Mesendoderm (in vitro differentiated cells): ENCODE results near the gene USP48.

Experiments
- DNase-seq: peaks from one replicate; pipeline ENCODE4 v3.0.0; 2013
- H2AK5ac ChIP-seq: 2 replicates; pipeline ENCODE4 v1.6.1; 2013; ENCODE audit warnings: low read length, inconsistent platforms
- H2BK120ac ChIP-seq: 2 replicates; pipeline ENCODE4 v1.6.1; 2013; ENCODE audit warnings: low read depth, mild to moderate bottlenecking, low read length, moderate library complexity, mixed read lengths
- H2BK15ac ChIP-seq: replicated peaks from 2 replicates; pipeline ENCODE4 v1.6.1; 2013; ENCODE audit warnings: low read depth, mild to moderate bottlenecking, moderate library complexity
- H2BK5ac ChIP-seq: 2 replicates; pipeline ENCODE4 v1.6.1; 2013; ENCODE audit warnings: low read length, inconsistent platforms
- H3K18ac ChIP-seq: 2 replicates; pipeline ENCODE4 v1.6.1; 2013; ENCODE audit warnings: mild to moderate bottlenecking, low read length, mixed read lengths
- H3K23ac ChIP-seq: one replicate; pipeline ENCODE4 v1.6.1; 2013; ENCODE audit warnings: low read length
- H3K27ac ChIP-seq: 2 replicates; pipeline ENCODE4 v1.5.1; 2013; ENCODE audit warnings: low read depth, mild to moderate bottlenecking, inconsistent platforms, low read length, moderate library complexity
- H3K27me3 ChIP-seq: 2 replicates; pipeline ENCODE4 v1.6.1; 2013; ENCODE audit warnings: low read length, control low read depth, mild to moderate bottlenecking, inconsistent platforms; ENCODE audit not compliant: insufficient read depth, poor library complexity
- H3K36me3 ChIP-seq: 2 replicates; pipeline ENCODE4 v1.6.1; 2013; ENCODE audit warnings: low read length, inconsistent platforms; ENCODE audit not compliant: control insufficient read depth, insufficient read depth
- H3K4ac ChIP-seq: one replicate; pipeline ENCODE4 v1.6.1; 2013; ENCODE audit warnings: low read depth, mild to moderate bottlenecking, low read length, moderate library complexity
- H3K4me1 ChIP-seq: 2 replicates; pipeline ENCODE4 v1.6.1; 2013; ENCODE audit warnings: low read depth, low read length, inconsistent platforms; ENCODE audit not compliant: control insufficient read depth
- H3K4me2 ChIP-seq: 2 replicates; pipeline ENCODE4 v1.6.1; 2013; ENCODE audit warnings: low read length
- H3K4me3 ChIP-seq: 2 replicates; pipeline ENCODE4 v1.5.1; 2013; ENCODE audit warnings: mild to moderate bottlenecking, low read length
- H3K56ac ChIP-seq: one replicate; pipeline ENCODE4 v1.6.1; 2013; ENCODE audit warnings: low read length
- H3K79me1 ChIP-seq: 2 replicates; pipeline ENCODE4 v1.6.1; 2013; ENCODE audit warnings: low read length, inconsistent platforms
- H3K79me2 ChIP-seq: 2 replicates; pipeline ENCODE4 v1.6.1; 2013; ENCODE audit warnings: mild to moderate bottlenecking, low read length; ENCODE audit not compliant: control insufficient read depth, insufficient read depth
- H3K9ac ChIP-seq: 2 replicates; pipeline ENCODE4 v1.6.1; 2013; ENCODE audit warnings: low read length, inconsistent platforms
- H4K5ac ChIP-seq: one replicate; pipeline ENCODE4 v1.6.1; 2013; ENCODE audit warnings: low read length
- H4K8ac ChIP-seq: one replicate; pipeline ENCODE4 v1.6.1; 2013; ENCODE audit warnings: low read depth, mild to moderate bottlenecking, control low read depth, low read length, moderate library complexity
- WGBS: extraction: QIAGEN DNeasy Blood & Tissue Kit; methylation state at CpG from one replicate; pipeline ENCODE4 v1.1.7; 2013; ENCODE audit warnings: low lambda C conversion rate, missing lambda C conversion rate; ENCODE audit not compliant: insufficient coverage; ENCODE audit errors: extremely low coverage; 5-methylcytosine and 5-hydroxymethylcytosine counted together

Gene USP48

GRCh38 chr1:21749109-21749508 is 33.8 kb downstream of the USP48 start:
- H3K4me1 ChIP-seq = no peaks in the 10 kb centered on the region
- no peak overlapping the region for H3K4me3 ChIP-seq
- WGBS = no CpG with 5 or more reads among the region's 3 CpGs
- no peak overlapping the region for H3K56ac ChIP-seq
- H3K18ac ChIP-seq = no peak overlapping the region
- H2AK5ac ChIP-seq = no peak overlapping the region
- H3K9ac ChIP-seq = no peak overlapping the region
- no peak overlapping the region for H3K23ac ChIP-seq
- H2BK120ac ChIP-seq = no peak overlapping the region
- no peak overlapping the region for H4K8ac ChIP-seq
- no peak overlapping the region for H3K4ac ChIP-seq
- no peak overlapping the region for H3K4me2 ChIP-seq
- peaks cover 1% of the 10 kb centered on the region for H3K36me3 ChIP-seq
- peaks cover 4% of the 10 kb centered on the region for H3K79me1 ChIP-seq
- H2BK5ac ChIP-seq = no peak overlapping the region
- H3K27ac ChIP-seq = no peak overlapping the region
- no peaks in the 10 kb centered on the region for H3K79me2 ChIP-seq
- no peak overlapping the region for H4K5ac ChIP-seq
- H2BK15ac ChIP-seq = no peak overlapping the region
- H3K27me3 ChIP-seq = no peaks in the 10 kb centered on the region
- DNase-seq = no peak

GRCh38 chr1:21743476-21743875 is 39.5 kb downstream of the USP48 start:
- Histone ChIP-seq H3K4me3 (no peak overlapping the region), H3K56ac (no peak overlapping the region), H3K79me2 (no peaks in the 10 kb centered on the region), H4K5ac (no peak overlapping the region), H3K18ac (no peak overlapping the region), H3K4me1 (no peaks in the 10 kb centered on the region), H2BK5ac (no peak overlapping the region), H3K79me1 (peaks cover 2% of the 10 kb centered on the region), H3K27ac (no peak overlapping the region), H3K23ac (no peak overlapping the region), H4K8ac (no peak overlapping the region), H2BK15ac (no peak overlapping the region), H2BK120ac (no peak overlapping the region), H3K36me3 (no peaks in the 10 kb centered on the region), H3K9ac (no peak overlapping the region), H3K27me3 (no peaks in the 10 kb centered on the region), H2AK5ac (no peak overlapping the region), H3K4ac (no peak overlapping the region), H3K4me2 (no peak overlapping the region)
- no CpG with 5 or more reads among the region's 2 CpGs for WGBS
- DNase-seq = no peak

GRCh38 chr1:21742578-21742977 is 40.4 kb downstream of the USP48 start:
- no peaks in the 10 kb centered on the region for H3K4me1 ChIP-seq
- H4K5ac ChIP-seq = no peak overlapping the region
- peaks cover 2% of the 10 kb centered on the region for H3K79me1 ChIP-seq
- no peak overlapping the region for H3K27ac ChIP-seq
- no peak overlapping the region for H2BK15ac ChIP-seq
- H3K56ac ChIP-seq = no peak overlapping the region
- DNase-seq = no peak
- no peak overlapping the region for H2BK120ac ChIP-seq
- no peak overlapping the region for H4K8ac ChIP-seq
- no peak overlapping the region for H2BK5ac ChIP-seq
- H3K36me3 ChIP-seq = no peaks in the 10 kb centered on the region
- no peaks in the 10 kb centered on the region for H3K27me3 ChIP-seq
- H3K9ac ChIP-seq = no peak overlapping the region
- no peak overlapping the region for H3K4ac ChIP-seq
- no peak overlapping the region for H3K18ac ChIP-seq
- H3K79me2 ChIP-seq = no peaks in the 10 kb centered on the region
- no peak overlapping the region for H3K4me3 ChIP-seq
- no peak overlapping the region for H2AK5ac ChIP-seq
- H3K23ac ChIP-seq = no peak overlapping the region
- WGBS = no CpG with 5 or more reads among the region's 2 CpGs
- no peak overlapping the region for H3K4me2 ChIP-seq

GRCh38 chr1:21741206-21741605 is 41.7 kb downstream of the USP48 start:
- no peak overlapping the region for H3K9ac ChIP-seq
- no peak overlapping the region for H2AK5ac ChIP-seq
- H3K79me1 ChIP-seq = peaks cover 2% of the 10 kb centered on the region
- H4K8ac ChIP-seq = no peak overlapping the region
- no peak overlapping the region for H4K5ac ChIP-seq
- H2BK120ac ChIP-seq = no peak overlapping the region
- no peak overlapping the region for H2BK15ac ChIP-seq
- no peak overlapping the region for H3K23ac ChIP-seq
- no peaks in the 10 kb centered on the region for H3K27me3 ChIP-seq
- no peaks in the 10 kb centered on the region for H3K36me3 ChIP-seq
- H3K27ac ChIP-seq = no peak overlapping the region
- H3K79me2 ChIP-seq = no peaks in the 10 kb centered on the region
- no peaks in the 10 kb centered on the region for H3K4me1 ChIP-seq
- no peak overlapping the region for H3K56ac ChIP-seq
- no peak for DNase-seq
- WGBS = no CpG with 5 or more reads among the region's 2 CpGs
- H3K18ac ChIP-seq = no peak overlapping the region
- H3K4ac ChIP-seq = no peak overlapping the region
- H3K4me2 ChIP-seq = no peak overlapping the region
- H3K4me3 ChIP-seq = no peak overlapping the region
- no peak overlapping the region for H2BK5ac ChIP-seq

- H3K9ac ChIP-seq = no peak overlapping the region
- H3K79me1 ChIP-seq = no peaks in the 10 kb centered on the region
- H3K79me2 ChIP-seq = no peaks in the 10 kb centered on the region
- no peak overlapping the region for H3K4me3 ChIP-seq
- H3K27me3 ChIP-seq = no peaks in the 10 kb centered on the region
- no peak overlapping the region for H2BK5ac ChIP-seq
- H3K4ac ChIP-seq = no peak overlapping the region
- H3K18ac ChIP-seq = no peak overlapping the region
- no peak overlapping the region for H2BK120ac ChIP-seq
- H3K4me1 ChIP-seq = no peaks in the 10 kb centered on the region
- no peak overlapping the region for H4K8ac ChIP-seq
- H2BK15ac ChIP-seq = no peak overlapping the region
- no CpG with 5 or more reads among the region's 9 CpGs for WGBS
- no peak overlapping the region for H3K56ac ChIP-seq
- no peak overlapping the region for H3K4me2 ChIP-seq
- H3K36me3 ChIP-seq = peaks cover 1% of the 10 kb centered on the region
- no peak overlapping the region for H3K23ac ChIP-seq
- no peak overlapping the region for H2AK5ac ChIP-seq
- H3K27ac ChIP-seq = no peak overlapping the region
- DNase-seq = no peak
- no peak overlapping the region for H4K5ac ChIP-seq
Measured at GRCh38 chr1:21736876-21737275, 46.1 kb downstream of the USP48 start.

GRCh38 chr1:21736011-21736410 is 46.9 kb downstream of the USP48 start:
- no peak overlapping the region for H3K4ac ChIP-seq
- H3K23ac ChIP-seq = no peak overlapping the region
- no CpG with 5 or more reads among the region's 2 CpGs for WGBS
- H3K79me2 ChIP-seq = no peaks in the 10 kb centered on the region
- DNase-seq = no peak
- no peaks in the 10 kb centered on the region for H3K4me1 ChIP-seq
- no peak overlapping the region for H4K5ac ChIP-seq
- H4K8ac ChIP-seq = no peak overlapping the region
- no peak overlapping the region for H3K27ac ChIP-seq
- H2BK15ac ChIP-seq = no peak overlapping the region
- no peaks in the 10 kb centered on the region for H3K27me3 ChIP-seq
- H2AK5ac ChIP-seq = no peak overlapping the region
- no peak overlapping the region for H3K4me3 ChIP-seq
- no peaks in the 10 kb centered on the region for H3K79me1 ChIP-seq
- no peak overlapping the region for H2BK5ac ChIP-seq
- no peak overlapping the region for H3K56ac ChIP-seq
- H3K18ac ChIP-seq = no peak overlapping the region
- no peak overlapping the region for H2BK120ac ChIP-seq
- peaks cover 1% of the 10 kb centered on the region for H3K36me3 ChIP-seq
- H3K9ac ChIP-seq = no peak overlapping the region
- no peak overlapping the region for H3K4me2 ChIP-seq
